ENCODE data around the gene SLC9A3.

Gene SLC9A3

GRCh38 chr5:446883-447263, 77.4 kb downstream of the SLC9A3 start:
- Histone ChIP-seq H3K79me1 (ENCODE audit: low read length) (peaks cover 7% of the 10 kb centered on the region), H3K18ac (ENCODE audit: low read length) (no peak overlapping the region), H3K79me2 (ENCODE audit: control insufficient read depth, insufficient read depth, low read length, poor library complexity) (peaks cover 14% of the 10 kb centered on the region), H3K4me3 (ENCODE audit: low read depth, low read length) (no peak overlapping the region), H2AK5ac (ENCODE audit: low read length) (no peak overlapping the region), H2AFZ (ENCODE audit: insufficient read depth, low read length, poor library complexity) (no peak overlapping the region), H2BK5ac (ENCODE audit: low read depth, low read length, poor library complexity) (no peak overlapping the region), H4K91ac (ENCODE audit: low read depth, low read length) (no peak overlapping the region), H3K27ac (ENCODE audit: low read depth, low read length) (no peak overlapping the region), H3K23ac (ENCODE audit: low read length) (no peak overlapping the region), H2BK120ac (ENCODE audit: insufficient read depth, low read length, poor library complexity) (no peak overlapping the region), H3K4me1 (ENCODE audit: control insufficient read depth in 1 of 2, insufficient read depth in 2 of 2, low read length in 2 of 2) (peaks cover 13 to 14% of the 10 kb centered on the region in 2 experiments), H3K36me3 (ENCODE audit: control insufficient read depth in 1 of 2, insufficient read depth in 2 of 2, low read length in 2 of 2) (peaks cover 18 to 22% of the 10 kb centered on the region in 2 experiments), H3K9me3 (ENCODE audit: insufficient read depth, low read depth, low read length) (peaks cover 2% of the 10 kb centered on the region), H4K12ac (ENCODE audit: low read depth, low read length) (no peak overlapping the region), H2BK12ac (ENCODE audit: low read length) (no peak overlapping the region), H3K4ac (ENCODE audit: low read depth, low read length) (no peak overlapping the region), H3K4me2 (ENCODE audit: low read length) (no peak overlapping the region), H4K8ac (ENCODE audit: low read depth, low read length) (no peak overlapping the region), H3K9ac (ENCODE audit: low read length) (no peak overlapping the region), H3K14ac (ENCODE audit: low read length) (no peak overlapping the region), H3K27me3 (ENCODE audit: insufficient read depth, low read length) (no peaks in the 10 kb centered on the region)
- DNase-seq, result peak in 1 of 2 donors; percentile 71
- WGBS (ENCODE audit: extremely low coverage, insufficient coverage, insufficient read length), result no CpG with 5 or more reads among the region's 7 CpGs

GRCh38 chr5:446066-446882, 78.0 kb downstream of the SLC9A3 start:
- no peak overlapping the region for H3K9ac ChIP-seq (ENCODE audit: low read length)
- no peak overlapping the region for H3K4me2 ChIP-seq (ENCODE audit: low read length)
- no peaks in the 10 kb centered on the region for H3K27me3 ChIP-seq (ENCODE audit: insufficient read depth, low read length)
- no peak overlapping the region for H3K4ac ChIP-seq (ENCODE audit: low read depth, low read length)
- DNase-seq, result peak; percentile 28 to 33
- H2BK5ac ChIP-seq (ENCODE audit: low read depth, low read length, poor library complexity), result no peak overlapping the region
- no peak overlapping the region for H2AK5ac ChIP-seq (ENCODE audit: low read length)
- WGBS (ENCODE audit: extremely low coverage, insufficient coverage, insufficient read length), result no CpG with 5 or more reads among the region's 19 CpGs
- H3K27ac ChIP-seq (ENCODE audit: low read depth, low read length), result no peak overlapping the region
- H3K4me3 ChIP-seq (ENCODE audit: low read depth, low read length), result no peak overlapping the region
- H3K4me1 ChIP-seq (ENCODE audit: control insufficient read depth in 1 of 2, insufficient read depth in 2 of 2, low read length in 2 of 2), result peaks cover 13 to 14% of the 10 kb centered on the region in 2 experiments
- no peak overlapping the region for H4K12ac ChIP-seq (ENCODE audit: low read depth, low read length)
- H3K79me1 ChIP-seq (ENCODE audit: low read length), result peaks cover 7% of the 10 kb centered on the region
- no peak overlapping the region for H3K23ac ChIP-seq (ENCODE audit: low read length)
- peaks cover 2% of the 10 kb centered on the region for H3K9me3 ChIP-seq (ENCODE audit: insufficient read depth, low read depth, low read length)
- H3K36me3 ChIP-seq (ENCODE audit: control insufficient read depth in 1 of 2, insufficient read depth in 2 of 2, low read length in 2 of 2), result peaks cover 18 to 22% of the 10 kb centered on the region in 2 experiments
- H4K91ac ChIP-seq (ENCODE audit: low read depth, low read length), result no peak overlapping the region
- H3K79me2 ChIP-seq (ENCODE audit: control insufficient read depth, insufficient read depth, low read length, poor library complexity), result peaks cover 14% of the 10 kb centered on the region
- H3K14ac ChIP-seq (ENCODE audit: low read length), result no peak overlapping the region
- no peak overlapping the region for H2BK120ac ChIP-seq (ENCODE audit: insufficient read depth, low read length, poor library complexity)
- no peak overlapping the region for H4K8ac ChIP-seq (ENCODE audit: low read depth, low read length)
- no peak overlapping the region for H2BK12ac ChIP-seq (ENCODE audit: low read length)
- no peak overlapping the region for H2AFZ ChIP-seq (ENCODE audit: insufficient read depth, low read length, poor library complexity)
- no peak overlapping the region for H3K18ac ChIP-seq (ENCODE audit: low read length)

DNA sequence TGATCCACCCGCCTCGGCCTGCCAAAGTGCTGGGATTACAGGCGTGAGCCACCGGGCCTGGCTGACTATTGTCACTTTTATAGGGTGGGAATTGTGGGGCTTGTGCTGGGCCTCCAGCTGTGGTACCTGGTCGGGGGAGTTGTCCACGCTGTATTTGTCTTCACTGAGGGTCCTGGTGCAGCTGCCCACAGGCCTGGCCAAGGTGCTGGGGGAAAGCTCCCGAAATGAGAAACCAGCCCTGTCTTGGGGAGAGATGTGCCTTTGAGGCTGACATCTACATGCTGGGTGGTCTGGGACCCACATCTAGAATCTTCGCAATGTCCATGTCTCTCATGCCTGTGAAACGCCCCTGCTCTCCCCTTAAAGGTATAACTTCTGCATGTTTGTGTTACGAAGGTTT, 78.7 kb downstream of the SLC9A3 start:
- no peak overlapping the region for H3K27ac ChIP-seq (ENCODE audit: low read depth, low read length)
- H3K27me3 ChIP-seq (ENCODE audit: insufficient read depth, low read length), result no peaks in the 10 kb centered on the region
- peaks cover 7% of the 10 kb centered on the region for H3K79me1 ChIP-seq (ENCODE audit: low read length)
- H3K36me3 ChIP-seq (ENCODE audit: control insufficient read depth in 1 of 2, insufficient read depth in 2 of 2, low read length in 2 of 2), result peaks cover 18 to 22% of the 10 kb centered on the region in 2 experiments
- H4K12ac ChIP-seq (ENCODE audit: low read depth, low read length), result no peak overlapping the region
- no peak overlapping the region for H2BK12ac ChIP-seq (ENCODE audit: low read length)
- H3K4ac ChIP-seq (ENCODE audit: low read depth, low read length), result no peak overlapping the region
- H3K9ac ChIP-seq (ENCODE audit: low read length), result no peak overlapping the region
- H2BK5ac ChIP-seq (ENCODE audit: low read depth, low read length, poor library complexity), result no peak overlapping the region
- H2AFZ ChIP-seq (ENCODE audit: insufficient read depth, low read length, poor library complexity), result no peak overlapping the region
- peaks cover 2% of the 10 kb centered on the region for H3K9me3 ChIP-seq (ENCODE audit: insufficient read depth, low read depth, low read length)
- no peak overlapping the region for H3K23ac ChIP-seq (ENCODE audit: low read length)
- WGBS (ENCODE audit: extremely low coverage, insufficient coverage, insufficient read length), result no CpG with 5 or more reads among the region's 10 CpGs
- no peak overlapping the region for H2BK120ac ChIP-seq (ENCODE audit: insufficient read depth, low read length, poor library complexity)
- no peak overlapping the region for H3K18ac ChIP-seq (ENCODE audit: low read length)
- H4K91ac ChIP-seq (ENCODE audit: low read depth, low read length), result no peak overlapping the region
- H3K79me2 ChIP-seq (ENCODE audit: control insufficient read depth, insufficient read depth, low read length, poor library complexity), result peaks cover 14% of the 10 kb centered on the region
- no peak overlapping the region for H3K14ac ChIP-seq (ENCODE audit: low read length)
- no peak for DNase-seq
- H3K4me3 ChIP-seq (ENCODE audit: low read depth, low read length), result no peak overlapping the region
- no peak overlapping the region for H4K8ac ChIP-seq (ENCODE audit: low read depth, low read length)
- no peak overlapping the region for H3K4me2 ChIP-seq (ENCODE audit: low read length)
- H3K4me1 ChIP-seq (ENCODE audit: control insufficient read depth in 1 of 2, insufficient read depth in 2 of 2, low read length in 2 of 2), result peaks cover 13 to 14% of the 10 kb centered on the region in 2 experiments
- H2AK5ac ChIP-seq (ENCODE audit: low read length), result no peak overlapping the region

DNA sequence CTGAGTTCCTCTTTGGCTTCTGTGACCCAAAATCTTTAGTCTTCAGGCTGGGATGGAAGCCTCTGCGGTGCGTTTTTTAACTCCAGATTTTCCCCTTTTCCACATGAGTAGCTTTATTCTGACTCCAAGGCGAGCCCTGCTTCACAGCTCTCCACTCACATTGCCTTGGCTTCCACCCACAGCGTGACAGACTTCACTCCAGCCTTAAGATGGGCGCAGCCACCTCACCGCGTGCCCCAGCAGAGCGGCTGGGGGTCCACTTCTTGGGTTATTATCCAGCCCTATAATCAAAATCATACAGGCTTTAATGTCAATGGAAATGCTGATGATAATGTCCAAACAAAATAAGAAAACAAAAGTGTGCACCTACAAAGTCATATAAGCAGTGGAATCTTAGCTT, 80.0 kb downstream of the SLC9A3 start:
- H2AFZ ChIP-seq (ENCODE audit: insufficient read depth, low read length, poor library complexity), result no peak overlapping the region
- H3K79me2 ChIP-seq (ENCODE audit: control insufficient read depth, insufficient read depth, low read length, poor library complexity), result peaks cover 14% of the 10 kb centered on the region
- no peak overlapping the region for H3K23ac ChIP-seq (ENCODE audit: low read length)
- H3K36me3 ChIP-seq (ENCODE audit: control insufficient read depth in 1 of 2, insufficient read depth in 2 of 2, low read length in 2 of 2), result peaks cover 18 to 20% of the 10 kb centered on the region in 2 experiments
- H4K12ac ChIP-seq (ENCODE audit: low read depth, low read length), result no peak overlapping the region
- no peak overlapping the region for H2AK5ac ChIP-seq (ENCODE audit: low read length)
- no peak overlapping the region for H2BK12ac ChIP-seq (ENCODE audit: low read length)
- H4K8ac ChIP-seq (ENCODE audit: low read depth, low read length), result no peak overlapping the region
- H3K9ac ChIP-seq (ENCODE audit: low read length), result no peak overlapping the region
- H3K4me3 ChIP-seq (ENCODE audit: low read depth, low read length), result no peak overlapping the region
- H3K14ac ChIP-seq (ENCODE audit: low read length), result no peak overlapping the region
- peaks cover 7% of the 10 kb centered on the region for H3K79me1 ChIP-seq (ENCODE audit: low read length)
- H2BK5ac ChIP-seq (ENCODE audit: low read depth, low read length, poor library complexity), result no peak overlapping the region
- H4K91ac ChIP-seq (ENCODE audit: low read depth, low read length), result no peak overlapping the region
- H2BK120ac ChIP-seq (ENCODE audit: insufficient read depth, low read length, poor library complexity), result no peak overlapping the region
- peaks cover 2% of the 10 kb centered on the region for H3K9me3 ChIP-seq (ENCODE audit: insufficient read depth, low read depth, low read length)
- peaks cover 13 to 14% of the 10 kb centered on the region in 2 experiments for H3K4me1 ChIP-seq (ENCODE audit: control insufficient read depth in 1 of 2, insufficient read depth in 2 of 2, low read length in 2 of 2)
- peak overlapping the region; percentile 35 for H3K4ac ChIP-seq (ENCODE audit: low read depth, low read length)
- no peaks in the 10 kb centered on the region for H3K27me3 ChIP-seq (ENCODE audit: insufficient read depth, low read length)
- H3K4me2 ChIP-seq (ENCODE audit: low read length), result no peak overlapping the region
- H3K18ac ChIP-seq (ENCODE audit: low read length), result no peak overlapping the region
- no peak for DNase-seq
- WGBS (ENCODE audit: extremely low coverage, insufficient coverage, insufficient read length), result no CpG with 5 or more reads among the region's 8 CpGs
- H3K27ac ChIP-seq (ENCODE audit: low read depth, low read length), result no peak overlapping the region
